Hippocampal formation (tissue), 2 donors: ENCODE measurements around the gene NCK2.

Experiments
- DNase-seq, 2 donors: peaks; one replicate each; lab custom pipeline; 2025; lab: John Stamatoyannopoulos, UW

NCK2 gene

DNA sequence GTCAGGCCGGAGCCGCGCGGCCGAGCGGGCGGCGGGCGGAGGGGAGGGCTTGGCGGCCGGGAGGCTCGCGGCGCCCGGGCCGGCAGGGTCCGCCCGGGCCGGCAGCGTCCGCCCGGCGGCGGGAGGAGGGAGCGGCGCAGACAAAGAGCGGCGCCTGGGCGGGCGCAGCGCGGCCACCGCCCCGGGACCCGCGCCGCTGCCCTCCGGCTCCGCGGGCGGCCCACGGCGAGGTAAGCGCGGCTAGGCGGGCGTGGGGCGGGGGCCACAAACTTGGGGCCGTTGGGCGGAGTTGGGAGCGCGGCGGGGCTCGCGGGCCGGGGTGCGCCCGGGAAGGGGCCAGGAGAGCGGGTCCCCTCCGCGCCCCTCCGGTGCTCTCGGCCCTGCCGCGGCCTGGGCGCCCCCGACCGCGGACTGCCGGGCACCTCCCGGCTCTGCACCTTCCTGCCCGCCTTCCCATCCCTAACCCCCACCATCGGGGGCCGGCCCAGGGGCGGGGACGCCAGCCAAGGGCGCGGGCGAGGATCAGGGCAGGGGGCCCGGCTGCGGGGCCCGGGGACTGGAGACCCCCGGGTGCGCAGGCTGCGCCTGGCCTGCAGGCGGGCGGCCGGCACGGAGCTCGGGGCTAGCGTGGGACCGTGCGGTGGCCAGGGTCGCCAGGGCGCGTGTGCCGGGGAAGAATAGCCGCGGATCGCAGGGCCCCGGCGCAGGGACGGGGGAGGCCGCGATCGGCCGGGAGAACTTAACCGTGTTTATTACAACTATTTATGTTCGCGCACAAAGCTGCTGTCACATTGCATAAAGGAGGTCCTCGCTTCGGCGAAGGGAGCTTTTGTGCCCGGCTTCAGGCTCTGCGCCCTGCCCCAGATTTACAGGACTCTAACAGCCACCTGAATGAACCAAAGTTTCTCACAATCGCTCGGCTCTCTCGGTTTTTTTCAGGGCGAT, at the start of gene NCK2:
Gene NCK2 (plus strand): TSS at position 4 of the 945 bp plus-strand sequence. CDS start 110,152 bp downstream, outside the sequence.
- no peak for DNase-seq

GRCh38 chr2:105697781-105698449, 46.8 kb upstream of the NCK2 start:
- no peak for DNase-seq

- no peak for DNase-seq
Observed at GRCh38 chr2:105698820-105699219, 45.9 kb upstream of the NCK2 start.

GRCh38 chr2:105701042-105701441, 43.7 kb upstream of the NCK2 start:
- DNase-seq, result no peak

- no peak for DNase-seq
Observed at GRCh38 chr2:105708697-105709096, 36.0 kb upstream of the NCK2 start.

- no peak for DNase-seq
Observed at GRCh38 chr2:105711394-105711793, 33.3 kb upstream of the NCK2 start.

GRCh38 chr2:105712166-105712915, 32.4 kb upstream of the NCK2 start:
- no peak for DNase-seq

DNA sequence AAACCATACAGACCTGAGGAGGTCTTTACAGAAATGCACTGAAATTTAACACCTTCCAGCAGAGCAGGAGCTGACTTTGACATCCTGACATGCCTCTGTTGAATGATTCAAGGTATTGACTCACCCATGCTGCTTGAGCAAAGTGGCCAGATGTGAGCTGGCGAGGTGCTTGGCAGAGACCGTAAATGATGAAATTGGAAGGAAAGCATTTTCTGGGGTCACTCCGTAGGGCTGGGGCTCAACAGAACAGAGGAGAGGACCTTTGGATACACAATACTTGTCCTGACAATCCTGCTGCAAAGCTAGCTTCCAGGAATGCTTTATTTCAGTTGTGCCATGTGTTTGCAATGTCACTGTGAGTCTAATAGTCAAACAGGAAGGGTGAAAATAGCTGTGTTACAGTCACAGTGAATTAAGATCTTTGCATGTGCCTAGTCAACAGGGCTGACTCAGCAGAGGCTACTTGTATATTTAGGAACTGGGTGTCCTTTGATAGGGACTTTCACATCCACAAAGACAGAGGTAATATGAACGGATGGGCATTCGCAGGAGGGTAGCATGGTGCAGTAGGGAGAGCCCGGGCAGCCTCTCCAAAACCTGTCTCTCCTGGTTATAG, 31.6 kb upstream of the NCK2 start:
- DNase-seq, result no peak

GRCh38 chr2:105714141-105714540, 30.6 kb upstream of the NCK2 start:
- no peak for DNase-seq

DNA sequence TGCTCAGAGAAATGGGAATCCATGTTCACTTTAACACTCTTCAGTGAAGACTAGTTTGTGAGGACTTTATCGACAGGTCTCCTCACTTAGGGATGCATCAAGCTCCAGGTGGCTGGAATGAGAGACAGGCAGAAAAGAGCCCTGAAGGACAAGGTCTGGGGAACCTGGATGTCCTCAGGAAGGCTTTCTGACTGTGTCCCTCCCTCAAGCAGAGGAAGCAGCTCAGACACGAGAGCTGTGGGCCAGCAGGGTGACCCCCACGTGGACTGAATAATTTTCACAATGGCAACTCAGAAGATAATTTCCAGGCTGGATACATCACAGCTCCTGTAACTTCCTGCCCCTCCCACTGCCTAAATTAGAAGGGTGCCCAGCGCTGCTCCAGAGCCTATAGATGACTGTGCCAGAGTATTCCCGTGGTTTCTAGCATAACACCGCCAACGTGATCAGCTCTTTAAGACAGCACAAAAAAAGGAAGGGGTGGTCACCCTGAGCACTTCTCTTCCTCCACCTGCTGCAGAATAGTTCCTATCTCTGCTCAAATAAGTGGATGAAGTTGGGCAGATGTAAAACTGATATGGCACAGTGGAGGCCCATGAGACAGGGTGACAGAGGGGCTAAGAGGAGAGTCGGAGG, 25.7 kb upstream of the NCK2 start:
- no peak for DNase-seq

GRCh38 chr2:105721991-105722511, 22.7 kb upstream of the NCK2 start:
- DNase-seq, result no peak

GRCh38 chr2:105722726-105723297, 21.9 kb upstream of the NCK2 start:
- DNase-seq, result no peak

- no peak for DNase-seq
Observed at GRCh38 chr2:105723431-105723830, 21.3 kb upstream of the NCK2 start.

- no peak for DNase-seq
Observed at GRCh38 chr2:105725388-105725787, 19.3 kb upstream of the NCK2 start.

DNA sequence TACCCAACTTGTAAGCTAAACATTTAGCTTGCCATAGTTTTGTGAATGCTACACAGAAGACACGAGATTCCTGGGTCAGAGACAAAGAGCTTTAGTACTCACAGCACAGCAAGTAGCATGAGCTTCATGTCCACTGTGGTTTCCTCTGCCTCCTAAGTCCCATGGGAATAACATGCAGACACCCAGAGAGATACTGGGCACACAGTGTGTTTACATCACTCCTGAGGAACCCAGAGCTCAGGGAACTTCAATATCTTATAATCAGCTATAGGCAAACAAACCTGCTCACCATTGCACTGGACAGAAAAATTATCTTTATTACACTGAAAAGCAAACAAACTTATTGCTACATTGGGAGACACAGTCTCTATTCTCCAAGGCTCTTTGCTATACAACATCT, 14.5 kb upstream of the NCK2 start:
- no peak for DNase-seq

GRCh38 chr2:105731511-105731910, 13.2 kb upstream of the NCK2 start:
- DNase-seq, result no peak

DNA sequence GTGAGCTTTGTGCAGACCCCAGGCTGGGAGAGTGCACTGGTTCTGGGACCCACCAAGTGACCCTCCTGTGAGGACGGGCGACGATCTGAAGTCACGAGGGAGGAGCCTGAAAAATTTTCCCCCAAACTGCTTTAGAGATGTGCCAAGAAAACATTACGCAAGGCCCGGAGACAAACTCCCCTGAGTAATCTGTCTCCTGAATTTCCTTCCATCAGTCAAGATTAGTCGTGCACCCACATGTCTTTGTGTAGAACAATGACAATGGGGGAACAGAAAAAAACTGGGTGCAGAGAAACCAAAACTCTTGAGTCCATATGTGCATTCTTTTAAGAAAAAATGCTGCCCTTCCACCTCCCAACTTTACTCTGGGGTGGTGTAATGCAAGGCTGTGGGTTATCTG, 12.6 kb upstream of the NCK2 start:
- no peak for DNase-seq

- DNase-seq, result no peak
Observed at GRCh38 chr2:105732955-105733607, 11.6 kb upstream of the NCK2 start.

DNA sequence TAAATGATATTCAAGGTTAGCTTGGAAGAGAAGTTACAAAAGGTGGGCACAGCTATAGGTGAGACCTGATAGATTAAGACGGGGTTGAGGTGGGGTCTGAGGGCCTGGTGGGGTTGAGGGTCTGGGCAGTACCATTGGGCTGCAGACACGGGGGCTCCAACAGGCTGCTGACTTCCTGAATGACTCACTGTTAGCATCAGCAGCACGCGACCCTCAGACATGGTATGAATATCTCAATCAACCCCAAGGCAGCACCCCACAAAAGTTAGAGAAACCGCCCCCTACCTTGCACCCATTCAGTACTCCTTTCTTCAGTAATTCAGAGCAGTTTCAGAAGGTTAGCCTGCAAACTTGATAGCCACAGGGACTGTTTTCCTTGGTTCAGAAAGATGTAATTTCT, 10.8 kb upstream of the NCK2 start:
- DNase-seq, result no peak

DNA sequence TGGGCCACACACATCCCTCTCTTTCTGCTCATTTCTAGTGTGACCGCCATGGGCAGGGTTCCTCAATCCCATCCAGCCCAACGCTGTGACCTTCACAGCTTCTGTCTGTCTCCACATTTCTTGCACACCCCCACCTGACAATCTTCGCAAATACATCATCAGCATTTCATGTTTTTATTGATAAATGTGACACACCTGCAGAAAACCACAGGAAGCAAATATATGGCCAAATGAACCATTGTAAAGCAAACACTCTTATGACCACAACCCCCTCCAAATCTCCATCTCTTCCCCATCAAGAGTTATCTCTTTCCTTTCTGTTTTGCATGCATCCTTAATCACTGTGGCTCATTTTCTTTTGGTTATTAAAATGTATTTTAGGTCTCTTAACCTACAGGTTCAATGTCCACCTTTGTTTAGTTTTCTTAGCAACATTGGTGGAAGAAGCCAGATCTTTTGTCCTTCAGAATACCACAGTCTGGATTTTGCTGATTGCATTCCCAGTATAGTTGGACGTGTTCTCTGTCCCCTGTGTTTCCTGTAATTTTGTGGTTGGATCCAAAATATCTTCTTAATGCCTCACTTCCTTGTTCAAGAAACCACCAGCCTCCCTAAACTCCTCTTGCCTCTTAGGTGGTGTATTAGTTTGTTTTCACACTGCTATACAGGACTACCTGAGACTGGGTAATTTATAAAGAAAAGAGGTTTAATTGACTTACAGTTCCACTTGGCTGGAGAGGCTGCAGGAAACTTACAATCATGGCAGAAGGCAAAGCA, 9.8 kb upstream of the NCK2 start:
- DNase-seq, result no peak
